ENCODE results near the gene ITGA8.
"Not testable (repeated sequence)": the region's sequence is repeated elsewhere in the genome, so short reads cannot be mapped to it uniquely, and the experiment has no call there.

Gene ITGA8

GRCh38 chr10:15719899-15720634, at the start of gene ITGA8:
TSS of gene ITGA8 (minus strand) at chr10:15719922. CDS start at chr10:15719771, 151 bp downstream.
- DNase-seq = no peak

- DNase-seq = no peak
Measured at GRCh38 chr10:15764892-15765454, 45.3 kb upstream of the ITGA8 start.

- no peak for DNase-seq
Measured at GRCh38 chr10:15763006-15763405, 43.3 kb upstream of the ITGA8 start.

GRCh38 chr10:15762239-15762638, 42.5 kb upstream of the ITGA8 start:
- not testable (repeated sequence) for DNase-seq

GRCh38 chr10:15761224-15761623, 41.5 kb upstream of the ITGA8 start:
- DNase-seq = not testable (repeated sequence)

GRCh38 chr10:15760681-15761080, 41.0 kb upstream of the ITGA8 start:
- DNase-seq = no peak

- no peak for DNase-seq
Measured at GRCh38 chr10:15759265-15759664, 39.5 kb upstream of the ITGA8 start.

- no peak for DNase-seq
Measured at GRCh38 chr10:15758618-15759017, 38.9 kb upstream of the ITGA8 start.

- no peak for DNase-seq
Measured at GRCh38 chr10:15754937-15755336, 35.2 kb upstream of the ITGA8 start.

- no peak for DNase-seq
Measured at GRCh38 chr10:15751046-15751445, 31.3 kb upstream of the ITGA8 start.

GRCh38 chr10:15748126-15748525, 28.4 kb upstream of the ITGA8 start:
- no peak for DNase-seq

- no peak for DNase-seq
Measured at GRCh38 chr10:15747632-15748031, 27.9 kb upstream of the ITGA8 start.

GRCh38 chr10:15745751-15746150, 26.0 kb upstream of the ITGA8 start:
- no peak for DNase-seq

GRCh38 chr10:15744217-15744865, 24.6 kb upstream of the ITGA8 start:
- peak; percentile 68 for DNase-seq

GRCh38 chr10:15743443-15743842, 23.7 kb upstream of the ITGA8 start:
- no peak for DNase-seq

- no peak for DNase-seq
Measured at GRCh38 chr10:15742836-15743235, 23.1 kb upstream of the ITGA8 start.

GRCh38 chr10:15742102-15742501, 22.4 kb upstream of the ITGA8 start:
- no peak for DNase-seq

- DNase-seq = no peak
Measured at GRCh38 chr10:15741581-15741980, 21.9 kb upstream of the ITGA8 start.

GRCh38 chr10:15740261-15740660, 20.5 kb upstream of the ITGA8 start:
- no peak for DNase-seq

- DNase-seq = no peak
Measured at GRCh38 chr10:15739254-15739970, 19.7 kb upstream of the ITGA8 start.

- DNase-seq = no peak
Measured at GRCh38 chr10:15738270-15738925, 18.7 kb upstream of the ITGA8 start.

- no peak for DNase-seq
Measured at GRCh38 chr10:15737656-15738055, 17.9 kb upstream of the ITGA8 start.

GRCh38 chr10:15735763-15736162, 16.0 kb upstream of the ITGA8 start:
- no peak for DNase-seq
